GM06990 (cell line): ENCODE measurements around the gene RAB4B.

Source experiments
- DNase-seq: peaks from one replicate; pipeline ENCODE4 v3.0.0-alpha.2; 2011; ENCODE audit not compliant: insufficient read length; ENCODE audit errors: extremely low read depth
- H3K27me3 ChIP-seq: replicated peaks from 2 replicates; pipeline ENCODE4 v1.6.0; 2011; ENCODE audit warnings: low read length; ENCODE audit not compliant: control insufficient read depth, insufficient read depth
- H3K36me3 ChIP-seq: 2 replicates; pipeline ENCODE4 v1.5.1; 2011; ENCODE audit warnings: low read length; ENCODE audit not compliant: control insufficient read depth, insufficient read depth
- H3K4me3 ChIP-seq: replicated peaks from 2 replicates; pipeline ENCODE4 v1.5.1; 2011; ENCODE audit warnings: low read depth, mild to moderate bottlenecking, control low read depth, low read length
- CTCF ChIP-seq: IDR thresholded peaks from 2 replicates; pipeline ENCODE4 v1.5.1; 2011; ENCODE audit warnings: low read length, control low read depth, mild to moderate bottlenecking, inconsistent platforms; ENCODE audit not compliant: insufficient read depth, poor library complexity, severe bottlenecking

RAB4B gene

GRCh38 chr19:40803170-40803856 lies 25.3 kb downstream of the RAB4B start:
- DNase-seq = no peak
- Histone ChIP-seq H3K36me3 (peaks cover 35% of the 10 kb centered on the region), H3K27me3 (no peaks in the 10 kb centered on the region), H3K4me3 (peak overlapping the region; percentile 50)
- TF ChIP-seq CTCF = no peak

- TF ChIP-seq CTCF = no peak
- H3K4me3 ChIP-seq = peak overlapping the region; percentile 41
- DNase-seq = peak; percentile 71
- H3K36me3 ChIP-seq = peaks cover 40% of the 10 kb centered on the region
- no peaks in the 10 kb centered on the region for H3K27me3 ChIP-seq
Observed at GRCh38 chr19:40803857-40804782, 26.1 kb downstream of the RAB4B start.

GRCh38 chr19:40804783-40805242 lies 26.8 kb downstream of the RAB4B start:
- no peak for DNase-seq
- peak; percentile 29 for TF ChIP-seq CTCF
- peaks cover 44% of the 10 kb centered on the region for H3K36me3 ChIP-seq
- H3K27me3 ChIP-seq = no peaks in the 10 kb centered on the region
- no peak overlapping the region for H3K4me3 ChIP-seq

- no peak for DNase-seq
- no peak for TF ChIP-seq CTCF
- Histone ChIP-seq H3K36me3 (peaks cover 44% of the 10 kb centered on the region), H3K4me3 (no peak overlapping the region), H3K27me3 (no peaks in the 10 kb centered on the region)
Observed at GRCh38 chr19:40805258-40805868, 27.3 kb downstream of the RAB4B start.

- DNase-seq = peak; percentile 80
- Histone ChIP-seq H3K36me3 (peaks cover 39% of the 10 kb centered on the region), H3K4me3 (no peak overlapping the region), H3K27me3 (no peaks in the 10 kb centered on the region)
- TF ChIP-seq CTCF = peak; percentile 97
Observed at GRCh38 chr19:40806423-40807146, 28.5 kb downstream of the RAB4B start.
